NCI-H526 (cell line): ENCODE measurements around the gene APOBEC2.

Experiments
- DNase-seq, 2 experiments: peaks; one replicate each; lab custom pipeline; 2025; lab: John Stamatoyannopoulos, UW

Gene APOBEC2

GRCh38 chr6:41090841-41091761 is 38.1 kb downstream of the APOBEC2 start:
- DNase-seq: no peak

- DNase-seq: peak in 1 of 2 experiments; percentile 38
Observed at GRCh38 chr6:41092421-41093140, 39.6 kb downstream of the APOBEC2 start.

GRCh38 chr6:41093729-41094128 is 40.7 kb downstream of the APOBEC2 start:
- no peak for DNase-seq

GRCh38 chr6:41097467-41098090 is 44.6 kb downstream of the APOBEC2 start:
- no peak for DNase-seq

GRCh38 chr6:41098366-41098765 is 45.4 kb downstream of the APOBEC2 start:
- DNase-seq: no peak

- no peak for DNase-seq
Observed at GRCh38 chr6:41100871-41101287, 47.9 kb downstream of the APOBEC2 start.

- no peak for DNase-seq
Observed at GRCh38 chr6:41103847-41104246, 50.8 kb downstream of the APOBEC2 start.

- no peak for DNase-seq
Observed at GRCh38 chr6:41111017-41111416, 58.0 kb downstream of the APOBEC2 start.
